H1 (cell line): ENCODE data around the gene GAK.

Experiments used
- BRCA1 ChIP-seq: IDR thresholded peaks from 2 replicates; pipeline ENCODE4 v1.6.1; 2012; ENCODE audit warnings: low read depth, low read length, improper control_type of control experiment
- CHD2 ChIP-seq: IDR thresholded peaks from 2 replicates; pipeline ENCODE4 v1.6.1; 2012; ENCODE audit warnings: low read length, improper control_type of control experiment
- CTBP2 ChIP-seq: IDR thresholded peaks from 2 replicates; pipeline ENCODE4 v1.7.0; 2011; ENCODE audit warnings: borderline replicate concordance, mild to moderate bottlenecking, moderate library complexity, mixed read lengths, low read length; ENCODE audit not compliant: insufficient read depth, insufficient read length
- CTCF ChIP-seq, 3 experiments: IDR thresholded peaks; 1 replicate in 2 of 3; 2 replicates in 1 of 3; pipeline versions ENCODE4 v1.5.1 to v1.6.1; 2011; ENCODE audit warnings: low read length in 3 of 3, mild to moderate bottlenecking in 3 of 3, inconsistent platforms in 2 of 3, low read depth in 1 of 3, moderate library complexity in 1 of 3; ENCODE audit not compliant: insufficient read depth in 1 of 3; ENCODE audit errors: control extremely low read depth in 1 of 3
- EGR1 ChIP-seq: IDR thresholded peaks from 2 replicates; pipeline ENCODE4 v1.6.1; 2011; ENCODE audit warnings: low read depth, low read length, borderline replicate concordance
- EP300 ChIP-seq, 2 experiments: IDR thresholded peaks; 1 replicate in 1 of 2; 2 replicates in 1 of 2; pipeline ENCODE4 v1.6.1; 2011 to 2012; ENCODE audit warnings: low read depth in 2 of 2, low read length in 2 of 2, mild to moderate bottlenecking in 2 of 2, borderline replicate concordance in 1 of 2, inconsistent platforms in 1 of 2, moderate library complexity in 1 of 2
- MAX ChIP-seq: IDR thresholded peaks from 2 replicates; pipeline ENCODE4 v1.6.1; 2012; ENCODE audit warnings: inconsistent platforms
- POLR2AphosphoS5 ChIP-seq: IDR thresholded peaks from 2 replicates; pipeline ENCODE4 v1.6.1; 2011; ENCODE audit warnings: low read depth, low read length
- SIX5 ChIP-seq: IDR thresholded peaks from 2 replicates; pipeline ENCODE4 v1.6.1; 2011; ENCODE audit warnings: mild to moderate bottlenecking, low read depth, low read length
- SP1 ChIP-seq: IDR thresholded peaks from 2 replicates; pipeline ENCODE4 v1.6.1; 2011; ENCODE audit warnings: low read depth, low read length
- SP2 ChIP-seq: IDR thresholded peaks from 2 replicates; pipeline ENCODE4 v1.6.1; 2012; ENCODE audit warnings: mild to moderate bottlenecking, low read length, inconsistent platforms
- SUZ12 ChIP-seq: fragments of 200-600 bp; sonication (generic); IDR thresholded peaks from 2 replicates; pipeline ENCODE4 v1.6.1; 2012; ENCODE audit warnings: mild to moderate bottlenecking, inconsistent platforms, low read length, moderate library complexity, mixed read lengths
- TAF1 ChIP-seq: IDR thresholded peaks from 2 replicates; pipeline ENCODE4 v1.6.1; 2011; ENCODE audit warnings: mild to moderate bottlenecking, low read depth, low read length
- YY1 ChIP-seq: IDR thresholded peaks from 2 replicates; pipeline ENCODE4 v1.6.1; 2011; ENCODE audit warnings: low read depth, mild to moderate bottlenecking, low read length

GRCh38 chr4:884259-884658, 47.9 kb downstream of the GAK start:
- no peak for TF ChIP-seq CTCF (IDR thresholded peaks at IDR 0.05; ENCODE audit: control extremely low read depth in 1 of 3, insufficient read depth in 1 of 3, low read depth in 1 of 3, low read length in 3 of 3)
- no peak for TF ChIP-seq CTBP2
- TF ChIP-seq SIX5 = no peak
- TF ChIP-seq MAX = no peak
- TF ChIP-seq CHD2 = no peak
- TF ChIP-seq SP1 = no peak
- TF ChIP-seq SP2 = no peak
- no peak for TF ChIP-seq EP300 (IDR thresholded peaks at IDR 0.05; ENCODE audit: borderline replicate concordance in 1 of 2, low read depth in 2 of 2, low read length in 2 of 2)
- TF ChIP-seq SUZ12 = no peak
- TF ChIP-seq POLR2AphosphoS5 = no peak
- no peak for TF ChIP-seq EGR1
- TF ChIP-seq BRCA1 = no peak
- no peak for TF ChIP-seq TAF1
- TF ChIP-seq YY1 = no peak
